Measurements from ENCODE around the gene SH3RF1.

DNA sequence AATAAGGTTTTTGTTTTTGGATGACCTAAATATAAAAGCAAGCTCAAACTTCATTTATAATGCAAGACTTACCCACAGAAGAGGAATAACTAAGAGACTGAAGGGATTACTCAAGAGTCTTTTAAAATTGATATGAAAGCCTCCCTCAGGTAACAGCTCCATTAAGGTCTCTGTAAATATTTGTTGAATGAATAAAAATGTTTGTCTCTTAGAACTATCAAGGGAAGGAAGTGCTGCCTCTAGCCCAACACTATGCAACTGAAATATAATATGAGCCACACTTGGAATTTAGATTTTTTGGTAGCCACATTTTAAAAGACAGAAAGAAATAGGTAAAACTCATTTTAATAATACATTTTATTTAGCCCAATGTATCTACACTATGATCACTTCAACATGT, 127.8 kb downstream of the SH3RF1 start:
- TF ChIP-seq, protein P1, sequence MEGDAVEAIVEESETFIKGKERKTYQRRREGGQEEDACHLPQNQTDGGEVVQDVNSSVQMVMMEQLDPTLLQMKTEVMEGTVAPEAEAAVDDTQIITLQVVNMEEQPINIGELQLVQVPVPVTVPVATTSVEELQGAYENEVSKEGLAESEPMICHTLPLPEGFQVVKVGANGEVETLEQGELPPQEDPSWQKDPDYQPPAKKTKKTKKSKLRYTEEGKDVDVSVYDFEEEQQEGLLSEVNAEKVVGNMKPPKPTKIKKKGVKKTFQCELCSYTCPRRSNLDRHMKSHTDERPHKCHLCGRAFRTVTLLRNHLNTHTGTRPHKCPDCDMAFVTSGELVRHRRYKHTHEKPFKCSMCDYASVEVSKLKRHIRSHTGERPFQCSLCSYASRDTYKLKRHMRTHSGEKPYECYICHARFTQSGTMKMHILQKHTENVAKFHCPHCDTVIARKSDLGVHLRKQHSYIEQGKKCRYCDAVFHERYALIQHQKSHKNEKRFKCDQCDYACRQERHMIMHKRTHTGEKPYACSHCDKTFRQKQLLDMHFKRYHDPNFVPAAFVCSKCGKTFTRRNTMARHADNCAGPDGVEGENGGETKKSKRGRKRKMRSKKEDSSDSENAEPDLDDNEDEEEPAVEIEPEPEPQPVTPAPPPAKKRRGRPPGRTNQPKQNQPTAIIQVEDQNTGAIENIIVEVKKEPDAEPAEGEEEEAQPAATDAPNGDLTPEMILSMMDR (IDR thresholded peaks at IDR 0.05), result no peak
- no peak for TF ChIP-seq EZH2phosphoT487 (IDR thresholded peaks at IDR 0.05)

Measured in neural progenitor cell (in vitro differentiated cells).